Measurements from ENCODE around the gene BICC1.

The BICC1 gene

DNA sequence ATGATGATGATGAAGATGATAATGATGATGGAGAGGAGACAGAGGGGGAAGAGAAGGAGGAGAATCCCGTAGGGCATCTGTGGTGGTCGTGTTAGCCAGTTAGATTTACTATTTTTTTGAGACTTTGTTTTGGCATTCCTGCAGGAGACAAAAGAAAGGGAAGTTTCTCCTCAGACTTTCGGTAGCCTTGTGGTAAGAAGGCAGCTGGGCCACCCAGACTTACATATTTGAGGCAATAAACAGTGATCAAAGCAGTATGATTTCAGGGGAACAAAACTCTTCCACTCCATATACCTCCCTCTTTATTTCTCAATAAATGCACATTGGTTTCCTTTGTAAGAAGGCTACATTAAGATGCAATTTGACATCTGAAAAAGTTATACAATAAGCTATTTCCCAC is 32.4 kb upstream of the BICC1 start:
- H3K9me2 ChIP-seq (replicated peaks; ENCODE audit: low read depth, low read length): no peaks in the 10 kb centered on the region
- H3F3A ChIP-seq (ENCODE audit: low read depth): no peaks in the 10 kb centered on the region
- H2AFZ ChIP-seq (ENCODE audit: low read length): no peak overlapping the region
- no peaks in the 10 kb centered on the region for H4K20me1 ChIP-seq (ENCODE audit: insufficient read depth, low read length, poor library complexity, severe bottlenecking)
- no peaks in the 10 kb centered on the region for H3K36me3 ChIP-seq (ENCODE audit: insufficient read depth, low read length)
- H3K4me3 ChIP-seq (ENCODE audit: low read length, poor library complexity, severe bottlenecking): no peak overlapping the region
- TF ChIP-seq CTCF (conservative IDR thresholded peaks at IDR 0.05; ENCODE audit: low read length) (no peak), EZH2phosphoT487 (IDR thresholded peaks at IDR 0.05; ENCODE audit: borderline replicate concordance) (no peak)
- no peak overlapping the region for H3K9ac ChIP-seq (ENCODE audit: low read depth, low read length, poor library complexity, severe bottlenecking)
- H3K4me1 ChIP-seq (ENCODE audit: insufficient read depth, low read length, poor library complexity, severe bottlenecking): no peaks in the 10 kb centered on the region
- H3K9me3 ChIP-seq (ENCODE audit: insufficient read depth, low read depth, low read length): no peaks in the 10 kb centered on the region
- H3K4me2 ChIP-seq (ENCODE audit: low read depth, low read length, poor library complexity, severe bottlenecking): no peak overlapping the region
- no peaks in the 10 kb centered on the region for H3K27me3 ChIP-seq (ENCODE audit: insufficient read depth, low read length, poor library complexity, severe bottlenecking)
- no peaks in the 10 kb centered on the region for H3K79me2 ChIP-seq (ENCODE audit: insufficient read depth, low read length)

GRCh38 chr10:58481569-58482109 is 31.0 kb upstream of the BICC1 start:
- Histone ChIP-seq H3K9me3 (ENCODE audit: insufficient read depth, low read depth, low read length) (no peaks in the 10 kb centered on the region), H3K79me2 (ENCODE audit: insufficient read depth, low read length) (no peaks in the 10 kb centered on the region), H4K20me1 (ENCODE audit: insufficient read depth, low read length, poor library complexity, severe bottlenecking) (no peaks in the 10 kb centered on the region), H3K9me2 (replicated peaks; ENCODE audit: low read depth, low read length) (no peaks in the 10 kb centered on the region), H3K27me3 (ENCODE audit: insufficient read depth, low read length, poor library complexity, severe bottlenecking) (no peaks in the 10 kb centered on the region), H3K36me3 (ENCODE audit: insufficient read depth, low read length) (no peaks in the 10 kb centered on the region), H3F3A (ENCODE audit: low read depth) (no peaks in the 10 kb centered on the region), H3K4me3 (ENCODE audit: low read length, poor library complexity, severe bottlenecking) (no peak overlapping the region), H3K4me2 (ENCODE audit: low read depth, low read length, poor library complexity, severe bottlenecking) (no peak overlapping the region), H2AFZ (ENCODE audit: low read length) (no peak overlapping the region), H3K4me1 (ENCODE audit: insufficient read depth, low read length, poor library complexity, severe bottlenecking) (no peaks in the 10 kb centered on the region), H3K9ac (ENCODE audit: low read depth, low read length, poor library complexity, severe bottlenecking) (no peak overlapping the region)
- TF ChIP-seq CTCF (conservative IDR thresholded peaks at IDR 0.05; ENCODE audit: low read length) (no peak), EZH2phosphoT487 (IDR thresholded peaks at IDR 0.05; ENCODE audit: borderline replicate concordance) (no peak)

DNA sequence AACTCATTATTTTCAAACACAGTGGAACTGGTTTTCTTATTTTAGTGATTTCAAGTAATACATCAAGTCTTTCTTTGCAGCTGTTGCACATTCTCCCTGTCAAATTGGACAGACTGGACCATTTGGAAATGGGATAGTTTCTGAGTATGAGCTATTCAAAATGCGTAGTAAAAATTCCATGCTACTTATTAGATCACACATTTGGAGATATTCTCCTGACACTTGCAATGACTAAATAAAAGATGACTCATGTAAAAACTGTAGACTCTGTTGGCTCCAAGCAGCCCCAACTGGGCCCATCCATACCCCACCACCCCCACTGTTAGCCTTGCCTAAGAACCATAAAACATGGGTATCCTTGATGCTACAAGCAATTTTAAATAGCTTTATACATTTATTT is 25.9 kb upstream of the BICC1 start:
- no peak overlapping the region for H2AFZ ChIP-seq (ENCODE audit: low read length)
- no peaks in the 10 kb centered on the region for H3K4me1 ChIP-seq (ENCODE audit: insufficient read depth, low read length, poor library complexity, severe bottlenecking)
- TF ChIP-seq CTCF (conservative IDR thresholded peaks at IDR 0.05; ENCODE audit: low read length) (no peak), EZH2phosphoT487 (IDR thresholded peaks at IDR 0.05; ENCODE audit: borderline replicate concordance) (no peak)
- no peaks in the 10 kb centered on the region for H3K9me2 ChIP-seq (replicated peaks; ENCODE audit: low read depth, low read length)
- no peak overlapping the region for H3K4me2 ChIP-seq (ENCODE audit: low read depth, low read length, poor library complexity, severe bottlenecking)
- no peaks in the 10 kb centered on the region for H3F3A ChIP-seq (ENCODE audit: low read depth)
- H3K9ac ChIP-seq (ENCODE audit: low read depth, low read length, poor library complexity, severe bottlenecking): no peak overlapping the region
- H3K27me3 ChIP-seq (ENCODE audit: insufficient read depth, low read length, poor library complexity, severe bottlenecking): no peaks in the 10 kb centered on the region
- H4K20me1 ChIP-seq (ENCODE audit: insufficient read depth, low read length, poor library complexity, severe bottlenecking): no peaks in the 10 kb centered on the region
- no peaks in the 10 kb centered on the region for H3K36me3 ChIP-seq (ENCODE audit: insufficient read depth, low read length)
- no peaks in the 10 kb centered on the region for H3K9me3 ChIP-seq (ENCODE audit: insufficient read depth, low read depth, low read length)
- H3K79me2 ChIP-seq (ENCODE audit: insufficient read depth, low read length): no peaks in the 10 kb centered on the region
- H3K4me3 ChIP-seq (ENCODE audit: low read length, poor library complexity, severe bottlenecking): no peak overlapping the region
